ENCODE measurements around the gene DLG2.

DNA sequence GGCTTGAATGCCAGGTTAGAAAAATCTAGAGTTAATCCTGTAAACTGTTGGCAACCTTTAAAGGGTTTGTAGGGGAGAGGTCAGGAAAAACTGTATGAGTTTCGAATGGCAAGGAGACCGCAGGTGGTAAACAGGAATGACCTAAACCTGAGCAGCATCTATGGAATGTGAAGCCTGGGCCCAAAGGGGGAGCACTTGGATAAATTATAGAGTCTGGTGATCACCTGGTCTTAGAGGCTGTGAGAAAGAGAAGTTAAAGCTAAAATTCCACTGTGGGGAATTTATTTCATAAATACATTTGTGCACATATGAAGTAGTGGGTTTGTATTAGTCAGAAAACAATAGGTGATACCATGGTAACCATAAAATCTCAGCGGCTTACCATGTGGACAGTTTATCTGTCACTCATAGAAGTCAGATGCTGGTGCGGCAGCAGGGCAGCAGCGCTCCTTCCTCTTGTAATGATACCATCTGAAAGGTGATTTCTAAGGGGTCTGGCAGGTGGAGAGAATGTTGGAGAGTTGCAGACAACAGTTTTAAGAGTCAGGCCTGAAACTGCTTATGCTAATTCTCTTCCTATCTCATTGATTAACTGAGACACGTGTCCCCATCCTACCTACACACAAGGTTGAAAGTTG, 1236.6 kb downstream of the DLG2 start:
- TF ChIP-seq, protein P1, sequence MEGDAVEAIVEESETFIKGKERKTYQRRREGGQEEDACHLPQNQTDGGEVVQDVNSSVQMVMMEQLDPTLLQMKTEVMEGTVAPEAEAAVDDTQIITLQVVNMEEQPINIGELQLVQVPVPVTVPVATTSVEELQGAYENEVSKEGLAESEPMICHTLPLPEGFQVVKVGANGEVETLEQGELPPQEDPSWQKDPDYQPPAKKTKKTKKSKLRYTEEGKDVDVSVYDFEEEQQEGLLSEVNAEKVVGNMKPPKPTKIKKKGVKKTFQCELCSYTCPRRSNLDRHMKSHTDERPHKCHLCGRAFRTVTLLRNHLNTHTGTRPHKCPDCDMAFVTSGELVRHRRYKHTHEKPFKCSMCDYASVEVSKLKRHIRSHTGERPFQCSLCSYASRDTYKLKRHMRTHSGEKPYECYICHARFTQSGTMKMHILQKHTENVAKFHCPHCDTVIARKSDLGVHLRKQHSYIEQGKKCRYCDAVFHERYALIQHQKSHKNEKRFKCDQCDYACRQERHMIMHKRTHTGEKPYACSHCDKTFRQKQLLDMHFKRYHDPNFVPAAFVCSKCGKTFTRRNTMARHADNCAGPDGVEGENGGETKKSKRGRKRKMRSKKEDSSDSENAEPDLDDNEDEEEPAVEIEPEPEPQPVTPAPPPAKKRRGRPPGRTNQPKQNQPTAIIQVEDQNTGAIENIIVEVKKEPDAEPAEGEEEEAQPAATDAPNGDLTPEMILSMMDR (IDR thresholded peaks at IDR 0.05): no peak
- no peak for TF ChIP-seq POLR2AphosphoS5 (IDR thresholded peaks at IDR 0.05)
- no peak for TF ChIP-seq POLR2A (IDR thresholded peaks at IDR 0.05)
